ENCODE measurements around the gene SLC2A11.
A peak's percentile ranks its signal among the peaks of the same experiment; 100 is the strongest.
"Not testable (repeated sequence)": the region's sequence is repeated elsewhere in the genome, so short reads cannot be mapped to it uniquely, and the experiment has no call there.

Gene SLC2A11

DNA sequence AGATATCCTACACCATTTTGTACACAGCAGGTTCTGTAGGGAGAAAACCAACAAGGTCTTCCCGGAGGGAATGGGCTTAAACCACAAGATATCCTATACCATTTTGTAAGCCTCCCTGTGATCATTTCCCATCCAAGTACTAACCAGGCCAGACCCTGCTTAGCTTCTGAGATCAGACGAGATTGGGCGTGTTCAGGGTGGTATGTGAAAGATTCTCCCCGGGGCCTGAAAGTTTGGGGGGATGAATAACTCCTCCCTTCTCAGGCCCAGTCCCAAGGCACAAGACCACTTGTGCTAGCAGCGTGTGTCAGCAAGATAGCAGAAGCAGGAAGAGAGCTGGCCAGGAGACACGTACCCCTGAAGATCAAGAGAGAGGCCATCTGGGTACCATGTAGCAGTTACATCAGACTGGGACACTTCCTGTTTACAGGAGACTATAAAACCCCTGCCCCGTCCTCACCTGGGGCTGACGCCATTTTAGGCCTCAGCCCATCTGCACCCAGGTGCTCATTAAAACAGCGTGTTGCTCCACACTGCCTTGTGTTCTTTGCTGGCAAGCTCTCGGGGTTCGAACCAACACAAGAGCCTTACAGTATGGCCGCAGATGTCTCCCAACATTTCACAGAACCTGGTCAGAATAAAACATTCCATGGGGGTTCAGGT is 53.8 kb downstream of the SLC2A11 start:
- no peak overlapping the region for H3K4me3 ChIP-seq (ENCODE audit: low read depth, low read length)
- no peak for DNase-seq (ENCODE audit: low read depth)
- TF ChIP-seq MYC (IDR thresholded peaks at IDR 0.05; ENCODE audit: low read depth, low read length) (no peak), POLR2A (IDR thresholded peaks at IDR 0.05; ENCODE audit: extremely low read depth, insufficient read length) (no peak)
- TF ChIP-seq, protein P1, sequence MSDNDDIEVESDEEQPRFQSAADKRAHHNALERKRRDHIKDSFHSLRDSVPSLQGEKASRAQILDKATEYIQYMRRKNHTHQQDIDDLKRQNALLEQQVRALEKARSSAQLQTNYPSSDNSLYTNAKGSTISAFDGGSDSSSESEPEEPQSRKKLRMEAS (IDR thresholded peaks at IDR 0.05; ENCODE audit: low read depth, low read length), result no peak
- TF ChIP-seq, protein P2, sequence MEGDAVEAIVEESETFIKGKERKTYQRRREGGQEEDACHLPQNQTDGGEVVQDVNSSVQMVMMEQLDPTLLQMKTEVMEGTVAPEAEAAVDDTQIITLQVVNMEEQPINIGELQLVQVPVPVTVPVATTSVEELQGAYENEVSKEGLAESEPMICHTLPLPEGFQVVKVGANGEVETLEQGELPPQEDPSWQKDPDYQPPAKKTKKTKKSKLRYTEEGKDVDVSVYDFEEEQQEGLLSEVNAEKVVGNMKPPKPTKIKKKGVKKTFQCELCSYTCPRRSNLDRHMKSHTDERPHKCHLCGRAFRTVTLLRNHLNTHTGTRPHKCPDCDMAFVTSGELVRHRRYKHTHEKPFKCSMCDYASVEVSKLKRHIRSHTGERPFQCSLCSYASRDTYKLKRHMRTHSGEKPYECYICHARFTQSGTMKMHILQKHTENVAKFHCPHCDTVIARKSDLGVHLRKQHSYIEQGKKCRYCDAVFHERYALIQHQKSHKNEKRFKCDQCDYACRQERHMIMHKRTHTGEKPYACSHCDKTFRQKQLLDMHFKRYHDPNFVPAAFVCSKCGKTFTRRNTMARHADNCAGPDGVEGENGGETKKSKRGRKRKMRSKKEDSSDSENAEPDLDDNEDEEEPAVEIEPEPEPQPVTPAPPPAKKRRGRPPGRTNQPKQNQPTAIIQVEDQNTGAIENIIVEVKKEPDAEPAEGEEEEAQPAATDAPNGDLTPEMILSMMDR (IDR thresholded peaks at IDR 0.05; ENCODE audit: low read depth, low read length), result no peak

DNA sequence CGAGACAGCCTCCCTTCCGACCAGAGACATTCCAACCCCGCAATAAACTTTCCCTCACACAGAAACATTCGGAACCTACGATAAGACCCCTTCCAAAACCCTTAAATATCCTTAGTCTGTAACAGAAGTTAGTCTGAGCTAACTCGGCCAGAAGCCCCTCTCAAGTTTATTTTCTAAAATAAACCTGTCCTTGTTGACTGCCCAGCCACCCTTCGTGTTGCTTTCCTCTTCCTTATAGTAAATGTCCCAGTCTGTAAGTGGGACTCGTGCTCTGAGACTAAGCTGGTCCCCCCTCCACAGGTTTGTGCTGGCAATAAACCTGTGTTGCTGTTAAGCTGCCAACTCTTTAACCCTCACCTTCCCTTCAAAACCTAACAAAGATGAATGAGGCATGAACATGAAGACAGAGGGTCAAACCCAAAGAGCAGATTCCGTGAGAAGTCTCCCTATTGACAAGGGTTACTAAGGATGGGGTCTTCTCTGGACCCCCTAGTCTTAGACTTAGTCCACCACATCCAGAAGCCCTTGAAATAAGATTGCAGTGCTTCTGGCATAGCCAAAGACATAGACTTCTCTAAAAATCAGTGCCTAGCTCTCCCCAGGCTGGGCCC is 54.7 kb downstream of the SLC2A11 start:
- H3K4me3 ChIP-seq (ENCODE audit: low read depth, low read length), result no peak overlapping the region
- TF ChIP-seq, protein P2 (IDR thresholded peaks at IDR 0.05; ENCODE audit: low read depth, low read length), result no peak
- TF ChIP-seq MYC (IDR thresholded peaks at IDR 0.05; ENCODE audit: low read depth, low read length) (no peak), POLR2A (IDR thresholded peaks at IDR 0.05; ENCODE audit: extremely low read depth, insufficient read length) (no peak)
- TF ChIP-seq, protein P1 (IDR thresholded peaks at IDR 0.05; ENCODE audit: low read depth, low read length), result no peak
- DNase-seq (ENCODE audit: low read depth), result no peak

DNA sequence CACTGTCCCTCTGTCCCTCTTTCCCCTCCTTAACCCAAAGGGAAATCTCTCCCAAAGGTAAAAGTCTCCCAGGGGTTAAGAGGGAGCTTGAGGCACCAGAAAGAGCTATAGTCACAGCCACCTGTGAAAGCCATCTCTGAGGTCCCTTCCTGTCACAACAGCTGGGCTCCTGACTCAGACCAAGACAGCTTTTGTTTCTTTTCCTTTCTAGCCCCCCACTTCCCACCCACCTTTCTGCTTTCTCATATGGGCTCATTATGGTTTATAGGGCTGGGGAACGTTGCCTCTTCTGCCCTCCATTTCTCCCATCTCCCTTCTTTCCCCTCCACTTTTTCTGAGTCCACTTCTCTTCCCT is 55.6 kb downstream of the SLC2A11 start:
- peak overlapping the region; percentile 84 for H3K4me3 ChIP-seq (ENCODE audit: low read depth, low read length)
- TF ChIP-seq, protein P1 (IDR thresholded peaks at IDR 0.05; ENCODE audit: low read depth, low read length), result no peak
- DNase-seq (ENCODE audit: low read depth), result no peak

DNA sequence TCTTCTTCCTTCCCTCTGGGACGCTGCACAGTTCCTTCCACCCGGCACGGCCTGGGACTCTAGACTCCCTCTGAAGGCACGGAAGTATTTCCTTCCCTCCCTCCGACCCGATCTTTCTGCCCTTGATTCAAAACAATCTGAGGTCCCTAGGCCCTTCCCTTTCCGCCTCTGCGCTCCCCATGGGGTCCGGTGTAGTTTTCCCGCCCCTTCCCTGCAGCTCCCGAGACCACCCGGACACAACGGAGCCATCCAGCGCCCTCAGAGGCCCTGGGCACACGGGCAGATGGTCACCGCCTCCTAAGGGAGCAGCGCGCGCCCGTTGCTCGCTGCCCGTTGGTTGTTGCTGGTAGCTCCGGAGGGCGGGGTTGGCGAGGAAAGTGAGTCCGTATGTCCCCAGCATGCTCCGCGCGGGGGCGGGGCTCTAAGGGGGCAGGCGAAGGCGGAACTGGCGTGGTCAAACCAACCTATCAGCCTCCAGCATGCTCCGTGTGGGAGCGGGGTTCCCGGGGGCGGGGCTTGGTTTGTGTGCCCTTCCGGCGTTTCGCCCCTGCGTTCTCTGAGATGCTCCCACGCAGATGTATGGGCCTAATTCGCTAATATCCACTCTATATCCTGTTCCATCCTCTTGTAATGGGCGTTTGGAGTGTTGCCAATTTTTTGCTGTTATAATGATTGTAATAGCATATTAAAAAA is 56.1 kb downstream of the SLC2A11 start:
- peak overlapping the region; percentile 84 for H3K4me3 ChIP-seq (ENCODE audit: low read depth, low read length)

DNA sequence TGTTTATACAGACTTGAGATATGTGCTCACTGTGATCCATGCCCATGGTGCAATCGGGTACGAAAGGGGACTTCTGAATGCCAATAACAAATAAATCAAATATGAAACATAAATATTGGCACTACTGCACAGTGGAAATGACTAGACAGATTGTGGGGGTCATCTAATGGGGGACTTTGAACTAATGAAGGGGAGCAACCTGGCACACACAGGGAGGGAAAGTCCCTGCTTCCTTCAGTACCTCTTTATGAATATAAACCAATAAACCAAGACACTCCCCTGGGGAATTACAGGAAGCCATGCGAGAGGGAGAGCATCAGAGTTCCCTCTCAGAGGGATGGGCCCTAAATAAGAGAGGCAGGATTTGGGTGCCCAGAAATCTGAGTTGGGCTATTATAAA is 57.6 kb downstream of the SLC2A11 start:
- peak; percentile 46 for DNase-seq (ENCODE audit: low read depth)
- TF ChIP-seq POLR2A (IDR thresholded peaks at IDR 0.05; ENCODE audit: extremely low read depth, insufficient read length) (no peak), MYC (IDR thresholded peaks at IDR 0.05; ENCODE audit: low read depth, low read length) (no peak)
- TF ChIP-seq, protein P1 (IDR thresholded peaks at IDR 0.05; ENCODE audit: low read depth, low read length), result no peak
- TF ChIP-seq, protein P2 (IDR thresholded peaks at IDR 0.05; ENCODE audit: low read depth, low read length), result no peak
- no peak overlapping the region for H3K4me3 ChIP-seq (ENCODE audit: low read depth, low read length)

More for the DNA sequence above, 56.1 kb downstream of the SLC2A11 start:
- TF ChIP-seq MYC (IDR thresholded peaks at IDR 0.05; ENCODE audit: low read depth, low read length), result peak; percentile 62; the same call in 1 of the 2 replicates
- TF ChIP-seq POLR2A (IDR thresholded peaks at IDR 0.05; ENCODE audit: extremely low read depth, insufficient read length), result peak; percentile 92
- TF ChIP-seq, protein P2 (IDR thresholded peaks at IDR 0.05; ENCODE audit: low read depth, low read length), result no peak
- TF ChIP-seq, protein P1 (IDR thresholded peaks at IDR 0.05; ENCODE audit: low read depth, low read length), result peak; percentile 44; the same call in 1 of the 2 replicates
- DNase-seq (ENCODE audit: low read depth), result peak; percentile 100

DNA sequence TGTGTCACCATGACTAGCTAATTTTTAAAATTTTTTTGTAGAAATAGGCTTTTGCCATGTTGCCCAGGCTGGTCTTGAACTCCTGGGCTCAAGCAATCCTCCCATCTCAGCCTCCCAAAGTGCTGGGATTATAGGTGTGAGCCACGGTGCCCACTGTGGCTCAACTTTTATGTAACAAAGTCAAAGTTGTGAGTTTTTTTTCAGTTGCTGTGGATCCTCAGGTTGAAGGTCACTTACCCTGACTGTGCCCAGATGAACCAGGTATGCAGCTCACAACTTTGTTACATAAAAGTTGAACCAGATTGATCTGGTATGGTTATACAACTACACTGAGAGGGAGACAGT is 62.6 kb downstream of the SLC2A11 start:
- not testable (repeated sequence) for H3K4me3 ChIP-seq (ENCODE audit: low read depth, low read length); DNase-seq (ENCODE audit: low read depth)

DNA sequence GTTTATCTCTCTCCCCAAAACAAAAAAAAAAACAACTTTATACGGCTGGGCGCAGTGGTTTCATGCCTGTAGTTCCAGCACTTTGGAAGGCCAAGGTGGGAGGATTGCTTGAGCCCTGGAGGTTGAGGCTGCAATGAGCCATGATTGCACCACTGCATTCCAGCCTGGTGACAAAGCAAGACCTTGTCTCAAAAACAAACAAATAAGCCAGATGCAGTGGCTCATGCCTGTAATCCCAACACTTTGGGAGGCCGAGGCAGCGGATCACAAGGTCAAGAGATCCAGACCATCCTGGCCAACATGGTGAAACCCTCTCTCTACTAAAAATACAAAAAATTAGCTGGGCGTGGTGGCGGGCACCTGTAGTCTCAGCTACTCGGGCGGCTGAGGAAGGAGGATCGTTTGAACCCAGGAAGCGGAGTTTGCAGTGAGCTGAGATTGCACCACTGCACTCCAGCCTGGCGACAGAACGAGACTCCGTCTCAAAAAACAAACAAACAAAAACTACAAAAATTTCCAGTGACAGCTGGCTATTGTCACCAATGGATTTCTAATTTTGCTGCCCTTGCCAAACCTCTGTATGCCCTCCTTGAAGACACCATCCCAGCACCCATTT is 64.0 kb downstream of the SLC2A11 start:
- DNase-seq (ENCODE audit: low read depth), result not testable (repeated sequence)

More for the DNA sequence above, 64.0 kb downstream of the SLC2A11 start:
- not testable (repeated sequence) for H3K4me3 ChIP-seq (ENCODE audit: low read depth, low read length)

Data from NB4 (cell line).